HEK293T (cell line): ENCODE results near the gene MTIF2.
"Not testable (repeated sequence)": the region's sequence is repeated elsewhere in the genome, so short reads cannot be mapped to it uniquely, and the experiment has no call there.

Experiments used
- CTCF ChIA-PET: fragments of 350-600 bp; formaldehyde crosslinking; extraction: SDS; loops from one replicate; lab custom pipeline; 2021; ENCODE audit warnings: antibody characterized with exemption, inconsistent platforms; lab: Yijun Ruan, JAX
- POLR2A ChIA-PET: fragments of 350-600 bp; formaldehyde crosslinking; extraction: SDS; loops from one replicate; lab custom pipeline; 2020; ENCODE audit warnings: antibody characterized with exemption, inconsistent platforms; lab: Yijun Ruan, JAX
- DNase-seq: peaks from one replicate; pipeline ENCODE4 v3.0.0; 2012; ENCODE audit warnings: mixed read lengths; ENCODE audit errors: extremely low spot score
- ARNT ChIP-seq: fragments of 450-650 bp; IDR thresholded peaks from 2 replicates; pipeline ENCODE4 v1.6.1; 2017; ENCODE audit warnings: mild to moderate bottlenecking
- BHLHE40 ChIP-seq: fragments of 450-650 bp; IDR thresholded peaks from 2 replicates; pipeline ENCODE4 v1.6.1; 2016; ENCODE audit warnings: mild to moderate bottlenecking, moderate library complexity, borderline replicate concordance
- CTBP1 ChIP-seq: fragments of 450-650 bp; IDR thresholded peaks from 2 replicates; pipeline ENCODE4 v1.6.1; 2016; ENCODE audit warnings: borderline replicate concordance
- ELF4 ChIP-seq: fragments of 450-650 bp; IDR thresholded peaks from 2 replicates; pipeline ENCODE4 v1.6.1; 2017; ENCODE audit warnings: antibody characterized with exemption
- FOXA1 ChIP-seq: fragments of 450-650 bp; IDR thresholded peaks from 2 replicates; pipeline ENCODE4 v1.6.1; 2016; ENCODE audit warnings: mild to moderate bottlenecking
- FOXK2 ChIP-seq: fragments of 450-650 bp; IDR thresholded peaks from 2 replicates; pipeline ENCODE4 v1.6.1; 2016; ENCODE audit warnings: mild to moderate bottlenecking
- FOXM1 ChIP-seq: fragments of 450-650 bp; IDR thresholded peaks from 2 replicates; pipeline ENCODE4 v1.6.1; 2017; ENCODE audit warnings: mild to moderate bottlenecking, borderline replicate concordance
- HDGF ChIP-seq: fragments of 450-650 bp; IDR thresholded peaks from 2 replicates; pipeline ENCODE4 v1.6.1; 2017; ENCODE audit warnings: antibody characterized with exemption, borderline replicate concordance
- L3MBTL2 ChIP-seq: fragments of 450-650 bp; conservative IDR thresholded peaks from 2 replicates; pipeline ENCODE4 v1.6.1; 2016; ENCODE audit warnings: mild to moderate bottlenecking
- LEF1 ChIP-seq: fragments of 450-650 bp; IDR thresholded peaks from 2 replicates; pipeline ENCODE4 v1.6.1; 2017; ENCODE audit warnings: mild to moderate bottlenecking, borderline replicate concordance
- NFRKB ChIP-seq: fragments of 450-650 bp; IDR thresholded peaks from 2 replicates; pipeline ENCODE4 v1.6.1; 2016; ENCODE audit warnings: mild to moderate bottlenecking, moderate library complexity
- PKNOX1 ChIP-seq: fragments of 450-650 bp; IDR thresholded peaks from 2 replicates; pipeline ENCODE4 v1.6.1; 2016
- SP1 ChIP-seq: fragments of 450-650 bp; IDR thresholded peaks from 2 replicates; pipeline ENCODE4 v1.6.1; 2017
- SUZ12 ChIP-seq: fragments of 450-650 bp; IDR thresholded peaks from 2 replicates; pipeline ENCODE4 v1.6.1; 2016; ENCODE audit warnings: mild to moderate bottlenecking
- TARDBP ChIP-seq: fragments of 450-650 bp; IDR thresholded peaks from 2 replicates; pipeline ENCODE4 v1.6.1; 2016
- ZNF384 ChIP-seq: fragments of 450-650 bp; IDR thresholded peaks from 2 replicates; pipeline ENCODE4 v1.6.1; 2016

MTIF2 gene

GRCh38 chr2:55301277-55301676, 32.2 kb upstream of the MTIF2 start:
- TF ChIP-seq SUZ12: no peak
- no peak for TF ChIP-seq L3MBTL2
- no peak for TF ChIP-seq NFRKB
- TF ChIP-seq FOXA1: no peak
- TF ChIP-seq FOXK2: no peak
- POLR2A ChIA-PET: no interaction called here
- CTCF ChIA-PET: no interaction called here
- DNase-seq: no peak

GRCh38 chr2:55296393-55296792, 27.4 kb upstream of the MTIF2 start:
- POLR2A ChIA-PET: no interaction called here
- CTCF ChIA-PET: interaction anchor here (0.7 kb wide), 1 partner anchor 70 kb away, joined by 3 read pairs; no protein-coding TSS in a partner anchor
- no peak for DNase-seq

GRCh38 chr2:55283083-55283482, 14.1 kb upstream of the MTIF2 start:
- ChIA-PET POLR2A (interaction anchor here (1.0 kb wide), 1 partner anchor 236 kb away, joined by 3 read pairs; the partner anchor contains the start of gene CFAP36), CTCF (no interaction called here)
- no peak for DNase-seq
- TF ChIP-seq FOXA1 (no peak), FOXK2 (no peak), L3MBTL2 (no peak), BHLHE40 (no peak), SUZ12 (no peak), ELF4 (no peak), ARNT (no peak), NFRKB (no peak)

More at GRCh38 chr2:55296393-55296792, 27.4 kb upstream of the MTIF2 start:
- TF ChIP-seq ARNT (no peak), ELF4 (no peak), ZNF384 (no peak), FOXK2 (no peak), PKNOX1 (no peak)

GRCh38 chr2:55282110-55282917, 13.3 kb upstream of the MTIF2 start:
- ChIA-PET POLR2A (interaction anchor here (1.4 kb wide), 1 partner anchor 12 kb away, joined by 9 read pairs; no protein-coding TSS in a partner anchor), CTCF (no interaction called here)
- peak; percentile 79 for DNase-seq
- no peak for TF ChIP-seq ZNF384
- no peak for TF ChIP-seq FOXK2
- peak; percentile 57; the same call in 1 of the 2 replicates for TF ChIP-seq HDGF
- no peak for TF ChIP-seq BHLHE40
- no peak for TF ChIP-seq NFRKB
- no peak for TF ChIP-seq CTBP1
- peak; percentile 85 for TF ChIP-seq L3MBTL2
- TF ChIP-seq FOXA1: no peak
- TF ChIP-seq SP1: no peak
- TF ChIP-seq PKNOX1: no peak
- no peak for TF ChIP-seq ELF4
- no peak for TF ChIP-seq SUZ12
- TF ChIP-seq LEF1: no peak

GRCh38 chr2:55280851-55281546, 12.0 kb upstream of the MTIF2 start:
- CTCF ChIA-PET, DNase-seq: not testable (repeated sequence)
- POLR2A ChIA-PET: interaction anchor here (1.0 to 1.4 kb wide), 3 partner anchors 11 to 1319 kb away, joined by 3 to 9 read pairs (median 4); partner anchors contain the start of gene CFAP36

GRCh38 chr2:55279859-55280424, 10.9 kb upstream of the MTIF2 start:
- DNase-seq, POLR2A ChIA-PET, CTCF ChIA-PET: not testable (repeated sequence)

- CTCF ChIA-PET, DNase-seq, POLR2A ChIA-PET: not testable (repeated sequence)
Observed at GRCh38 chr2:55279214-55279835, 10.3 kb upstream of the MTIF2 start.

GRCh38 chr2:55277310-55277709, 8.3 kb upstream of the MTIF2 start:
- POLR2A ChIA-PET: no interaction called here
- no peak for DNase-seq
- CTCF ChIA-PET: no interaction called here
- TF ChIP-seq FOXM1 (no peak), NFRKB (no peak), HDGF (no peak), ELF4 (no peak), ARNT (no peak), SUZ12 (no peak), SP1 (no peak), FOXK2 (no peak), TARDBP (no peak), PKNOX1 (no peak), ZNF384 (no peak), FOXA1 (no peak), CTBP1 (no peak), L3MBTL2 (no peak), LEF1 (no peak), BHLHE40 (no peak)

GRCh38 chr2:55274346-55274745, 5.3 kb upstream of the MTIF2 start:
- POLR2A ChIA-PET, CTCF ChIA-PET, DNase-seq: not testable (repeated sequence)
